ENCODE measurements around the gene EIF4G3. TPM values are rescaled to one million over a fixed set of nuclear protein-coding genes. Genes with fewer than 3 reads are reported as not detected.
A peak's percentile ranks its signal among the peaks of the same experiment; 100 is the strongest.

Gene EIF4G3
- total RNA-seq, 2 experiments from 2014 or later: 47.0 to 55.0 TPM

GRCh38 chr1:21089731-21090130 is 87.0 kb downstream of the EIF4G3 start:
- no peak overlapping the region for H3K4me3 Mint-ChIP-seq
- H3K9me3 Mint-ChIP-seq (ENCODE audit: low read depth): peaks cover 2% of the 10 kb centered on the region
- no peak for DNase-seq
- no peak for ATAC-seq
- peaks cover 37% of the 10 kb centered on the region for H3K36me3 Mint-ChIP-seq (ENCODE audit: low read depth)
- CTCF ChIA-PET: no interaction called here
- H3K27ac Mint-ChIP-seq: no peak overlapping the region
- peaks cover 6% of the 10 kb centered on the region for H3K4me1 Mint-ChIP-seq
- intact Hi-C loops (cut with DNase I, micrococcal nuclease): no loop called here
- no peaks in the 10 kb centered on the region for H3K27me3 Mint-ChIP-seq
- POLR2A ChIA-PET: no interaction called here

- DNase-seq: no peak
- intact Hi-C loops (cut with DNase I, micrococcal nuclease): no loop called here
- peaks cover 10% of the 10 kb centered on the region for H3K4me1 Mint-ChIP-seq
- H3K27me3 Mint-ChIP-seq: no peaks in the 10 kb centered on the region
- no peak for ATAC-seq
- POLR2A ChIA-PET: no interaction called here
- peaks cover 1% of the 10 kb centered on the region for H3K9me3 Mint-ChIP-seq (ENCODE audit: low read depth)
- no peak overlapping the region for H3K4me3 Mint-ChIP-seq
- H3K36me3 Mint-ChIP-seq (ENCODE audit: low read depth): peaks cover 38% of the 10 kb centered on the region
- no peak overlapping the region for H3K27ac Mint-ChIP-seq
- CTCF ChIA-PET: no interaction called here
Observed at GRCh38 chr1:21089299-21089698, 87.4 kb downstream of the EIF4G3 start.

GRCh38 chr1:21084111-21084810 is 92.4 kb downstream of the EIF4G3 start:
- Mint-ChIP-seq H3K27me3 (no peaks in the 10 kb centered on the region), H3K27ac (peak overlapping the region; percentile 28), H3K4me3 (no peak overlapping the region), H3K36me3 (ENCODE audit: low read depth) (peaks cover 38% of the 10 kb centered on the region), H3K9me3 (ENCODE audit: low read depth) (no peaks in the 10 kb centered on the region), H3K4me1 (peaks cover 12% of the 10 kb centered on the region)
- intact Hi-C loops (cut with DNase I, micrococcal nuclease): no loop called here
- POLR2A ChIA-PET: no interaction called here
- CTCF ChIA-PET: interaction anchor here (0.7 kb wide), 1 partner anchor 14 kb away, joined by 3 read pairs; no protein-coding TSS in a partner anchor
- DNase-seq (peak; percentile 39), ATAC-seq (peak; percentile 80)

GRCh38 chr1:21082073-21082472 is 94.6 kb downstream of the EIF4G3 start:
- Mint-ChIP-seq H3K27me3 (no peaks in the 10 kb centered on the region), H3K4me1 (peaks cover 13% of the 10 kb centered on the region), H3K4me3 (no peak overlapping the region), H3K36me3 (ENCODE audit: low read depth) (peaks cover 31% of the 10 kb centered on the region), H3K27ac (no peak overlapping the region), H3K9me3 (ENCODE audit: low read depth) (no peaks in the 10 kb centered on the region)
- CTCF ChIA-PET: no interaction called here
- ATAC-seq (no peak), DNase-seq (no peak)
- intact Hi-C loops (cut with DNase I, micrococcal nuclease): no loop called here
- POLR2A ChIA-PET: no interaction called here

GRCh38 chr1:21077085-21077484 is 99.6 kb downstream of the EIF4G3 start:
- POLR2A ChIA-PET: no interaction called here
- Mint-ChIP-seq H3K4me3 (no peak overlapping the region), H3K36me3 (ENCODE audit: low read depth) (peaks cover 12% of the 10 kb centered on the region), H3K4me1 (peaks cover 4% of the 10 kb centered on the region), H3K9me3 (ENCODE audit: low read depth) (no peaks in the 10 kb centered on the region), H3K27me3 (no peaks in the 10 kb centered on the region), H3K27ac (no peak overlapping the region)
- DNase-seq: no peak
- intact Hi-C loops (cut with DNase I, micrococcal nuclease): no loop called here
- CTCF ChIA-PET: no interaction called here
- no peak for ATAC-seq

GRCh38 chr1:21072721-21073120 is 104.0 kb downstream of the EIF4G3 start:
- ATAC-seq (no peak), DNase-seq (no peak)
- peaks cover 5% of the 10 kb centered on the region for H3K36me3 Mint-ChIP-seq (ENCODE audit: low read depth)
- ChIA-PET CTCF (interaction anchor here (1.3 kb wide), 1 partner anchor 11 kb away, joined by 3 read pairs; no protein-coding TSS in a partner anchor), POLR2A (no interaction called here)
- H3K27ac Mint-ChIP-seq: no peak overlapping the region
- no peak overlapping the region for H3K4me3 Mint-ChIP-seq
- no peaks in the 10 kb centered on the region for H3K27me3 Mint-ChIP-seq
- intact Hi-C loops (cut with DNase I, micrococcal nuclease): no loop called here
- H3K9me3 Mint-ChIP-seq (ENCODE audit: low read depth): no peaks in the 10 kb centered on the region
- peaks cover 4% of the 10 kb centered on the region for H3K4me1 Mint-ChIP-seq

- no peak for ATAC-seq
- CTCF ChIA-PET: interaction anchor here (0.7 to 1.5 kb wide), 3 partner anchors 10 to 126 kb away, joined by 3 to 5 read pairs (median 3); no protein-coding TSS in a partner anchor
Observed at GRCh38 chr1:21069549-21069948, 107.1 kb downstream of the EIF4G3 start.

GRCh38 chr1:21068937-21069336 is 107.8 kb downstream of the EIF4G3 start:
- no peaks in the 10 kb centered on the region for H3K9me3 Mint-ChIP-seq (ENCODE audit: low read depth)
- H3K27me3 Mint-ChIP-seq: no peaks in the 10 kb centered on the region
- peaks cover 2% of the 10 kb centered on the region for H3K36me3 Mint-ChIP-seq (ENCODE audit: low read depth)
- no peak for ATAC-seq
- ChIA-PET CTCF (interaction anchor here (1.5 kb wide), 1 partner anchor 127 kb away, joined by 5 read pairs; no protein-coding TSS in a partner anchor), POLR2A (no interaction called here)
- intact Hi-C loops (cut with DNase I, micrococcal nuclease): no loop called here
- H3K27ac Mint-ChIP-seq: no peak overlapping the region
- DNase-seq: no peak
- H3K4me1 Mint-ChIP-seq: no peaks in the 10 kb centered on the region
- H3K4me3 Mint-ChIP-seq: no peak overlapping the region

More at GRCh38 chr1:21069549-21069948, 107.1 kb downstream of the EIF4G3 start:
- peaks cover 2% of the 10 kb centered on the region for H3K36me3 Mint-ChIP-seq (ENCODE audit: low read depth)
- no peaks in the 10 kb centered on the region for H3K27me3 Mint-ChIP-seq
- H3K27ac Mint-ChIP-seq: no peak overlapping the region
- H3K4me1 Mint-ChIP-seq: no peaks in the 10 kb centered on the region
- H3K9me3 Mint-ChIP-seq (ENCODE audit: low read depth): no peaks in the 10 kb centered on the region
- no peak overlapping the region for H3K4me3 Mint-ChIP-seq
- POLR2A ChIA-PET: no interaction called here
- intact Hi-C loops (cut with DNase I, micrococcal nuclease): no loop called here
- DNase-seq: no peak

- POLR2A ChIA-PET: interaction anchor here (0.7 kb wide), 1 partner anchor 111 kb away, joined by 4 read pairs; no protein-coding TSS in a partner anchor
- no peak for DNase-seq
Observed at GRCh38 chr1:21067551-21068227, 109.0 kb downstream of the EIF4G3 start.

GRCh38 chr1:21066356-21067012 is 110.2 kb downstream of the EIF4G3 start:
- no peaks in the 10 kb centered on the region for H3K4me1 Mint-ChIP-seq
- H3K4me3 Mint-ChIP-seq: no peak overlapping the region
- ATAC-seq (no peak), DNase-seq (no peak)
- peaks cover 2% of the 10 kb centered on the region for H3K36me3 Mint-ChIP-seq (ENCODE audit: low read depth)
- intact Hi-C loops (cut with DNase I, micrococcal nuclease): no loop called here
- H3K9me3 Mint-ChIP-seq (ENCODE audit: low read depth): no peaks in the 10 kb centered on the region
- H3K27me3 Mint-ChIP-seq: no peaks in the 10 kb centered on the region
- CTCF ChIA-PET: no interaction called here
- H3K27ac Mint-ChIP-seq: no peak overlapping the region
- POLR2A ChIA-PET: no interaction called here

More at GRCh38 chr1:21067551-21068227, 109.0 kb downstream of the EIF4G3 start:
- no peak overlapping the region for H3K27ac Mint-ChIP-seq
- H3K36me3 Mint-ChIP-seq (ENCODE audit: low read depth): peaks cover 2% of the 10 kb centered on the region
- H3K4me3 Mint-ChIP-seq: no peak overlapping the region
- H3K27me3 Mint-ChIP-seq: no peaks in the 10 kb centered on the region
- CTCF ChIA-PET: no interaction called here
- H3K9me3 Mint-ChIP-seq (ENCODE audit: low read depth): no peaks in the 10 kb centered on the region
- intact Hi-C loops (cut with DNase I, micrococcal nuclease): no loop called here
- no peaks in the 10 kb centered on the region for H3K4me1 Mint-ChIP-seq
- no peak for ATAC-seq

- POLR2A ChIA-PET: no interaction called here
- Mint-ChIP-seq H3K4me3 (no peak overlapping the region), H3K27ac (no peak overlapping the region), H3K4me1 (no peaks in the 10 kb centered on the region), H3K9me3 (ENCODE audit: low read depth) (no peaks in the 10 kb centered on the region), H3K27me3 (no peaks in the 10 kb centered on the region), H3K36me3 (ENCODE audit: low read depth) (peaks cover 2% of the 10 kb centered on the region)
- no peak for DNase-seq
- intact Hi-C loops (cut with DNase I, micrococcal nuclease): no loop called here
- no peak for ATAC-seq
- CTCF ChIA-PET: no interaction called here
Observed at GRCh38 chr1:21065851-21066250, 110.8 kb downstream of the EIF4G3 start.

GRCh38 chr1:21064057-21064456 is 112.6 kb downstream of the EIF4G3 start:
- peaks cover 2% of the 10 kb centered on the region for H3K36me3 Mint-ChIP-seq (ENCODE audit: low read depth)
- ChIA-PET POLR2A (no interaction called here), CTCF (no interaction called here)
- no peaks in the 10 kb centered on the region for H3K9me3 Mint-ChIP-seq (ENCODE audit: low read depth)
- ATAC-seq: no peak
- H3K27ac Mint-ChIP-seq: no peak overlapping the region
- H3K27me3 Mint-ChIP-seq: no peaks in the 10 kb centered on the region
- no peak for DNase-seq
- intact Hi-C loops (cut with DNase I, micrococcal nuclease): no loop called here
- no peaks in the 10 kb centered on the region for H3K4me1 Mint-ChIP-seq
- no peak overlapping the region for H3K4me3 Mint-ChIP-seq
